GM06990 (cell line): ENCODE measurements around the gene KREMEN2.

Experiments used
- DNase-seq: peaks from one replicate; pipeline ENCODE4 v3.0.0-alpha.2; 2011; ENCODE audit not compliant: insufficient read length; ENCODE audit errors: extremely low read depth
- H3K27me3 ChIP-seq: replicated peaks from 2 replicates; pipeline ENCODE4 v1.6.0; 2011; ENCODE audit warnings: low read length; ENCODE audit not compliant: control insufficient read depth, insufficient read depth
- H3K36me3 ChIP-seq: 2 replicates; pipeline ENCODE4 v1.5.1; 2011; ENCODE audit warnings: low read length; ENCODE audit not compliant: control insufficient read depth, insufficient read depth
- H3K4me3 ChIP-seq: replicated peaks from 2 replicates; pipeline ENCODE4 v1.5.1; 2011; ENCODE audit warnings: low read depth, mild to moderate bottlenecking, control low read depth, low read length
- TF ChIP-seq, protein P1 (sequence below): IDR thresholded peaks from 2 replicates; pipeline ENCODE4 v1.5.1; 2011; ENCODE audit warnings: low read length, control low read depth, mild to moderate bottlenecking, inconsistent platforms; ENCODE audit not compliant: insufficient read depth, poor library complexity, severe bottlenecking

The KREMEN2 gene

DNA sequence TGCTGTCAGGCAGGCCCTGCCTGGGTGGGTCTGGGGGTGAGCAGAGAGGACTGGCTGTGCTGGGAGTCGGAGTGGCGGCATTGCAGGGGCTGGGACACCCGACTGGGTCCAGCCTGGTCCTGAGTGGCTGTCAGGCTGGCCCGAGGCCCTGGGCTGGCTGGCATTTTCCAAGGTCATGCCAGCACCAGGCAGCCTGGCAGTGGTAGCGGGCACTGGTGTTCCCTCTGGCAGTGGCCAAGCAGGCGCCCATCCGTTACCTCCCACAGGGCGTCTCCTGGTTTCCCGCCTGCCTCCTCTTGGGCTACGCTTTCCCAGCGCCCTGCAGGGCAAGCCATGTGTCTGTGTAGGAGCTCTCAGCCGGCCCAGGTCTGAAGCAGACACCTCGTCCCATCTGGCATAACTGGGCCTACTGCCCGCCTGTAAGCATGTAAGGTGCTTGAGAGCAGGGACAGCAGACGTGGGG lies 21.8 kb downstream of the KREMEN2 start:
- no peaks in the 10 kb centered on the region for H3K36me3 ChIP-seq
- no peak for DNase-seq
- H3K4me3 ChIP-seq, result no peak overlapping the region
- H3K27me3 ChIP-seq, result peaks cover 1% of the 10 kb centered on the region
- TF ChIP-seq, protein P1, sequence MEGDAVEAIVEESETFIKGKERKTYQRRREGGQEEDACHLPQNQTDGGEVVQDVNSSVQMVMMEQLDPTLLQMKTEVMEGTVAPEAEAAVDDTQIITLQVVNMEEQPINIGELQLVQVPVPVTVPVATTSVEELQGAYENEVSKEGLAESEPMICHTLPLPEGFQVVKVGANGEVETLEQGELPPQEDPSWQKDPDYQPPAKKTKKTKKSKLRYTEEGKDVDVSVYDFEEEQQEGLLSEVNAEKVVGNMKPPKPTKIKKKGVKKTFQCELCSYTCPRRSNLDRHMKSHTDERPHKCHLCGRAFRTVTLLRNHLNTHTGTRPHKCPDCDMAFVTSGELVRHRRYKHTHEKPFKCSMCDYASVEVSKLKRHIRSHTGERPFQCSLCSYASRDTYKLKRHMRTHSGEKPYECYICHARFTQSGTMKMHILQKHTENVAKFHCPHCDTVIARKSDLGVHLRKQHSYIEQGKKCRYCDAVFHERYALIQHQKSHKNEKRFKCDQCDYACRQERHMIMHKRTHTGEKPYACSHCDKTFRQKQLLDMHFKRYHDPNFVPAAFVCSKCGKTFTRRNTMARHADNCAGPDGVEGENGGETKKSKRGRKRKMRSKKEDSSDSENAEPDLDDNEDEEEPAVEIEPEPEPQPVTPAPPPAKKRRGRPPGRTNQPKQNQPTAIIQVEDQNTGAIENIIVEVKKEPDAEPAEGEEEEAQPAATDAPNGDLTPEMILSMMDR, result no peak

DNA sequence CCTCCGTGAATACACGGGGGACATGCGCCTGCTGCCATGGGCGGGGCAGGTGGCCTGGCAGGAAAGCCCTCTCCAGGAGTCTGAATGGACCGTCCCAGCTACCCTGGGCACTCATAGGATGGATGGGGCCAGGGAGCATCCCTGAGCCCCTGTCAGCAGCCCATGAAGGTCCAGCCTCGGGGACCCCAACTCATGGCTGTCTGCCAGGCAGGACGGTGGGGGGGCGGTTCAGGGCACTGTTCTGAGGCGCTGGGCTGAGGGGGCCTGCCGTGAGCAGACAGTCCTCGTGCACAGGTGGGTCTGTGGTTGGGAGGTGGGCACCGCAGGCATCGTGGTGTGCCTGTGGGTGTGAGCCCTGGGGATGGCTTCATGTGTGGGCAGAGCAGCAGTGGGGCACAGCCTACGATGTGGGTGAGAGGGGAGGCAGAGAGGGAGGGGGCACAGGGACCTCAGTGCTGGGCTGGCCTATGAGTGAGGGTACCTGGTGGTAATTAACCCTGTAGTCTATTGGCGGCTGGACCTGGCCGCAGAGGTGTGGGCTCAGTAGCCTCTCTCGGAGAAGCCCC lies 22.6 kb downstream of the KREMEN2 start:
- Histone ChIP-seq H3K4me3 (no peak overlapping the region), H3K36me3 (no peaks in the 10 kb centered on the region), H3K27me3 (peaks cover 1% of the 10 kb centered on the region)
- TF ChIP-seq, protein P1, result no peak
- DNase-seq, result no peak

DNA sequence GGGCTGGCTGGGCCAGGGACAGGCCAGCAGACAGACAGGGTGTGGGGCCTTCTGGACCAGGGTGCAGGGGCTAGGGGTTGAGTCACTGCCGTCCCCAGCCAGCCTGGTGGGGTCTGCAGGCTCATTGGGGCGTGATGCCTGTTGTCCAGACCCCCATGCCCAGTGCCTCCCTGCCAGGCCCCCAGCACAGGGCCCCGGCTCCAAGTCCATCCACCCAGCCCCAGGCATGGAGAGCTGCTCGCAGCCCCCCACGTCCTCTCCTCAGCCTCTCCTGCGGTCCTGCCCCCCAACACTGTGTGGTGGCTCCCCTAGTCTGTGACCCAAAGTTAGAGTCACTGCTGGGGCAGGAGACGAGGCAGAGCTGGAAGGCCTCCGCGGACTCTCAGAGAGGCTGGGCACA lies 23.2 kb downstream of the KREMEN2 start:
- Histone ChIP-seq H3K36me3 (no peaks in the 10 kb centered on the region), H3K4me3 (no peak overlapping the region)
- TF ChIP-seq, protein P1, result no peak

DNA sequence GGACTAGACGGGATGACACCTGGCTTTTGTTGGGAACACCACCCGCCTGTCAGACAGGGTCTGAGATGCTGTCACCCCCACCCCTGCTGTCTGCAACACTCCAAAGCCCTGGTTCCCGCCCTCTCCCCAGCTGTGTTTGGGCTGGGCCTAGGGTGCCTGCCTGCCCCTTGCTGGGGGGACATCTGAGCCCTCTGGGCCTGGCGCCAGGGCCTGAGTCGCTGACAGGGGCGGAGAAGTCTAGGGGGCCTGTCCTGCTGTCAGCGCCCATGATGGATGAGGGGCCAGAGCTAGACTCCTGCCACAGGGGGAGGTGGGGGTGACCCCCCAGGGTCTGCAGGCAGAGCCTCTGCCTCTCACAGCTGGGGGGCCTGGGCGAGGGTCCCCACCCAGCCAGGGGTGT lies 23.8 kb downstream of the KREMEN2 start:
- peaks cover 1% of the 10 kb centered on the region for H3K27me3 ChIP-seq
- no peaks in the 10 kb centered on the region for H3K36me3 ChIP-seq
- TF ChIP-seq, protein P1, result no peak
- H3K4me3 ChIP-seq, result no peak overlapping the region
- no peak for DNase-seq

More for the DNA sequence above, 23.2 kb downstream of the KREMEN2 start:
- H3K27me3 ChIP-seq, result peaks cover 1% of the 10 kb centered on the region
- DNase-seq, result no peak

DNA sequence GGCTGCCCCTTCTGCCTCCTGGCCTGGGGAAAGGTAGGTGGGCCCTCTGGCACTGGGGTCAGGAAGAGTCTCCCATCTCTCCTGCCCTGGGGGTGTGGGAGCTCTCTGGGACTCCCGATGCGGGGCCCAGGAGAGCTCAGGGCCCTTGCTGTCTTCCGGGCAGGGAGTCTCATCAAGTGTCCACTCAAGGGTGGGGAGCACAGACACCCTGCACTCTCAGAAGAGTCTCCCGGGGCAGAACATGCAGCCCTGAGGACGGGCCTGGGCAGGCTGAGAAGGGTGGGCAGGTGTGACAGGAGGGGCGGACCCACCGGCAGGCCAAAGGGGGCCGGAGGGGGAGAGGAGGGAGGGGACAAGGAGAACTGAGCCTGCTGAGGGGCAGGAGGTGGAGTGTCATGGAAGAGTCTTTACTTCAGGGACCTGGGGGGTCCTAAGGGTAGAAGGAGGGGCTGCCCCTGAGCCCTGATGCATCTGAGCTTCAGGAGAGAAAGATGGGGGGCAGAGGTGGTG lies 24.6 kb downstream of the KREMEN2 start:
- peaks cover 1% of the 10 kb centered on the region for H3K27me3 ChIP-seq
- no peak for DNase-seq

More for the DNA sequence above, 24.6 kb downstream of the KREMEN2 start:
- H3K36me3 ChIP-seq, result no peaks in the 10 kb centered on the region
- H3K4me3 ChIP-seq, result no peak overlapping the region
- TF ChIP-seq, protein P1, result no peak
